Ecto neural progenitor cell (in vitro differentiated cells): ENCODE results near the gene RBPJ.
A peak's percentile ranks its signal among the peaks of the same experiment; 100 is the strongest.

Source experiments
- DNase-seq: peaks from one replicate; pipeline ENCODE4 v3.0.0-alpha.2; 2018; ENCODE audit warnings: low spot score

RBPJ gene

GRCh38 chr4:26320538-26321372 lies at the start of gene RBPJ:
Gene RBPJ, plus strand, starts transcription at chr4:26321014. Its CDS starts 15 bp downstream, at chr4:26321029.
- DNase-seq, result peak; percentile 97

GRCh38 chr4:26271703-26272102 lies 49.1 kb upstream of the RBPJ start:
- no peak for DNase-seq

- no peak for DNase-seq
Observed at GRCh38 chr4:26272654-26273615, 47.9 kb upstream of the RBPJ start.

- no peak for DNase-seq
Observed at GRCh38 chr4:26273616-26273980, 47.2 kb upstream of the RBPJ start.

GRCh38 chr4:26275281-26275680 lies 45.5 kb upstream of the RBPJ start:
- DNase-seq, result no peak

GRCh38 chr4:26279446-26279845 lies 41.4 kb upstream of the RBPJ start:
- DNase-seq, result no peak

- DNase-seq, result no peak
Observed at GRCh38 chr4:26281881-26282280, 38.9 kb upstream of the RBPJ start.

GRCh38 chr4:26284536-26284935 lies 36.3 kb upstream of the RBPJ start:
- DNase-seq, result no peak

- no peak for DNase-seq
Observed at GRCh38 chr4:26285272-26285671, 35.5 kb upstream of the RBPJ start.

- no peak for DNase-seq
Observed at GRCh38 chr4:26287756-26288155, 33.1 kb upstream of the RBPJ start.

GRCh38 chr4:26288355-26288909 lies 32.4 kb upstream of the RBPJ start:
- DNase-seq, result no peak

GRCh38 chr4:26289401-26289800 lies 31.4 kb upstream of the RBPJ start:
- DNase-seq, result no peak

GRCh38 chr4:26290321-26290720 lies 30.5 kb upstream of the RBPJ start:
- DNase-seq, result no peak

- no peak for DNase-seq
Observed at GRCh38 chr4:26294904-26295303, 25.9 kb upstream of the RBPJ start.

- no peak for DNase-seq
Observed at GRCh38 chr4:26296021-26296420, 24.8 kb upstream of the RBPJ start.

GRCh38 chr4:26296514-26296913 lies 24.3 kb upstream of the RBPJ start:
- DNase-seq, result no peak

- DNase-seq, result no peak
Observed at GRCh38 chr4:26297219-26297618, 23.6 kb upstream of the RBPJ start.

- DNase-seq, result no peak
Observed at GRCh38 chr4:26298198-26298947, 22.4 kb upstream of the RBPJ start.

- DNase-seq, result no peak
Observed at GRCh38 chr4:26299254-26299882, 21.4 kb upstream of the RBPJ start.

- no peak for DNase-seq
Observed at GRCh38 chr4:26300314-26301307, 20.2 kb upstream of the RBPJ start.
